Duodenal mucosa (tissue), 2 donors: ENCODE measurements around the gene CD274.
"Not testable (repeated sequence)": the region's sequence is repeated elsewhere in the genome, so short reads cannot be mapped to it uniquely, and the experiment has no call there.

Source experiments
- H3K27ac ChIP-seq: one replicate; pipeline ENCODE4 v1.7.0; 2013; ENCODE audit warnings: low read depth, low read length
- H3K27me3 ChIP-seq, 2 donors: one replicate each; pipeline ENCODE4 v1.7.0; 2013; ENCODE audit warnings: low read length in 2 of 2, control low read depth in 1 of 2; ENCODE audit not compliant: insufficient read depth in 2 of 2, control insufficient read depth in 1 of 2
- H3K36me3 ChIP-seq, 2 donors: one replicate each; pipeline ENCODE4 v1.7.0; 2013; ENCODE audit warnings: low read length in 2 of 2, control low read depth in 1 of 2; ENCODE audit not compliant: insufficient read depth in 2 of 2, control insufficient read depth in 1 of 2
- H3K4me1 ChIP-seq, 2 donors: one replicate each; pipeline ENCODE4 v1.7.0; 2013; ENCODE audit warnings: low read length in 2 of 2, control low read depth in 1 of 2; ENCODE audit not compliant: insufficient read depth in 2 of 2, control insufficient read depth in 1 of 2
- H3K4me3 ChIP-seq, 2 donors: one replicate each; pipeline ENCODE4 v1.7.0; 2013; ENCODE audit warnings: low read length in 2 of 2, low read depth in 1 of 2
- H3K9ac ChIP-seq, 2 donors: one replicate each; pipeline ENCODE4 v1.7.0; 2013; ENCODE audit warnings: low read length in 2 of 2, low read depth in 1 of 2
- H3K9me3 ChIP-seq, 2 donors: one replicate each; pipeline ENCODE4 v1.7.0; 2013; ENCODE audit warnings: low read length in 2 of 2, control low read depth in 1 of 2; ENCODE audit not compliant: control insufficient read depth in 1 of 2

The CD274 gene

DNA sequence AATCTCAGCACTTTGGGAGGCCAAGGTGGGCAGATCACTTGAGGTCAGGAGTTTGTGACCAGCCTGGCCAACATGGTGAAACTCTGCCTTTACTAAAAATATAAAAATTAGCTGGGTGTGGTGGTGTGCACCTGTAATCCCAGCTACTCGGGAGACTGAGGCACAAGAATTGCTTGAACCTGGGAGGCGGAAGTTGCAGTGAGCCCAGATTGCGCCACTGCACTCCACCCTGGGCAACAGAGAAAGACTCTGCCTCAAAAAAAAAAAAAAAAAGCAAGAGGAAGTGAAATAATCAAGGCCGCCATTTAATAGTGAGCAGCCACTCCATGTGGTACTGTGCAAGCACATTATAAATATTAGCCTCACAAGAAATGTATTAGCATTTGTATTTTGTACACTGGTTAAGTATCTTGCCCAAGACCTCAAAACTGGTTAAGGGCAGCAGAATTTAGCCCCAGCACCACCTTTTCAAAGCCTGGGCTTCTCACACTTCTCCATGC is 14.5 kb downstream of the CD274 start:
- H3K9me3 ChIP-seq, H3K4me3 ChIP-seq, H3K27me3 ChIP-seq, H3K4me1 ChIP-seq, H3K27ac ChIP-seq, H3K9ac ChIP-seq: not testable (repeated sequence)
- peaks cover 4 to 14% of the 10 kb centered on the region in 2 donors for H3K36me3 ChIP-seq

DNA sequence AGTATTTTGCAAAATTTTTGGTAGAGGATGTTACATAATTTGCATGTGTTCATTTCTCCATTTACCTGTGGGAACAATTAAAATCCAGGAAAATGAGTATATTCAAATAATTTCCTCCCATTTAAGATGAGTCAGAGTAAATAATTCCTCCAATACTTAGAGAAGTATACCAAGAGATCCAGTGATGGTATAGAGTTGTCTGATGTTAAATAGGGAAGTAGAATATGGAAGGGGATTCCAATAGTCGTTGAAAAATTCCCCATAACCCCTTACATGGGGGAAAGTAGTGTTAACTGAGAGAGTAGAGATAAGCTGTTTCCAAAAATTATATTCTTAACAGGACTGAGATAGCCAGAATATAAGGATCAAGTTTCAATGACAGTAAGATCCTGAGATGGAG is 15.7 kb downstream of the CD274 start:
- Histone ChIP-seq H3K36me3 (peaks cover 4 to 14% of the 10 kb centered on the region in 2 donors), H3K27ac (no peak overlapping the region)

DNA sequence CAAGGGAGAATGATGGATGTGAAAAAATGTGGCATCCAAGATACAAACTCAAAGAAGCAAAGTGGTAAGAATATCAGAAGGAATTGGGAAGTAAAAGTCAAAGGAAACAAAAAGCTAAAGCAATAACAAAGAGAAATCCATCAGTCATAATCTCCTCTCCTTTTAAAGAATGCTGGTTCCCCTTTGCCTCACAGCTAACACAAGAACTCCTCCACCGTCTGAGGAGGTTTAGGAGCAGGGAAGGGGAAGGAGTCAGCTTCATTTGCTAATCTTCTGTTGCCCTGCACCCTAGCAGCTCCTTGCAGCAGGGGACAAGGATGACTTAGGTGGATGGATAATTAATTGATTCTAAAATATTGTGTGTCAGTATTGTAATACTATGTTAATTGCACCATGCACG is 16.4 kb downstream of the CD274 start:
- Histone ChIP-seq H3K36me3 (peaks cover 4 to 14% of the 10 kb centered on the region in 2 donors), H3K9me3 (no peaks in the 10 kb centered on the region), H3K4me1 (no peaks in the 10 kb centered on the region), H3K4me3 (no peak overlapping the region), H3K27ac (no peak overlapping the region), H3K27me3 (no peaks in the 10 kb centered on the region), H3K9ac (no peak overlapping the region)

More for the DNA sequence above, 15.7 kb downstream of the CD274 start:
- no peaks in the 10 kb centered on the region for H3K9me3 ChIP-seq
- H3K4me3 ChIP-seq: no peak overlapping the region
- H3K27me3 ChIP-seq: no peaks in the 10 kb centered on the region
- H3K9ac ChIP-seq: no peak overlapping the region
- H3K4me1 ChIP-seq: no peaks in the 10 kb centered on the region

DNA sequence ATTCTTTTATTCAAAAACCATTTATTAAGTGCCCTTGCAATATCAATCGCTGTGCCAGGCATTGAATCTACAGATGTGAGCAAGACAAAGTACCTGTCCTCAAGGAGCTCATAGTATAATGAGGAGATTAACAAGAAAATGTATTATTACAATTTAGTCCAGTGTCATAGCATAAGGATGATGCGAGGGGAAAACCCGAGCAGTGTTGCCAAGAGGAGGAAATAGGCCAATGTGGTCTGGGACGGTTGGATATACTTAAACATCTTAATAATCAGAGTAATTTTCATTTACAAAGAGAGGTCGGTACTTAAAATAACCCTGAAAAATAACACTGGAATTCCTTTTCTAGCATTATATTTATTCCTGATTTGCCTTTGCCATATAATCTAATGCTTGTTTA is 18.5 kb downstream of the CD274 start:
- Histone ChIP-seq H3K27ac (no peak overlapping the region), H3K4me3 (no peak overlapping the region), H3K9me3 (no peaks in the 10 kb centered on the region), H3K9ac (no peak overlapping the region), H3K27me3 (no peaks in the 10 kb centered on the region), H3K4me1 (no peaks in the 10 kb centered on the region), H3K36me3 (peaks cover 0 to 14% of the 10 kb centered on the region in 2 donors)

DNA sequence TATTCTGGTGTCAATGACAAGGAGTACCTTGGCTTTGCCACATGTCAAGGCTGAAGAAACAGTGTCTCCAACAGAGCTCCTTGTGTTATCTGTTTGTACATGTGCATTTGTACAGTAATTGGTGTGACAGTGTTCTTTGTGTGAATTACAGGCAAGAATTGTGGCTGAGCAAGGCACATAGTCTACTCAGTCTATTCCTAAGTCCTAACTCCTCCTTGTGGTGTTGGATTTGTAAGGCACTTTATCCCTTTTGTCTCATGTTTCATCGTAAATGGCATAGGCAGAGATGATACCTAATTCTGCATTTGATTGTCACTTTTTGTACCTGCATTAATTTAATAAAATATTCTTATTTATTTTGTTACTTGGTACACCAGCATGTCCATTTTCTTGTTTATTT is 19.8 kb downstream of the CD274 start:
- Histone ChIP-seq H3K27me3 (no peaks in the 10 kb centered on the region), H3K36me3 (peaks cover 0 to 8% of the 10 kb centered on the region in 2 donors), H3K4me3 (no peak overlapping the region), H3K27ac (no peak overlapping the region), H3K9me3 (no peaks in the 10 kb centered on the region), H3K9ac (no peak overlapping the region), H3K4me1 (no peaks in the 10 kb centered on the region)

DNA sequence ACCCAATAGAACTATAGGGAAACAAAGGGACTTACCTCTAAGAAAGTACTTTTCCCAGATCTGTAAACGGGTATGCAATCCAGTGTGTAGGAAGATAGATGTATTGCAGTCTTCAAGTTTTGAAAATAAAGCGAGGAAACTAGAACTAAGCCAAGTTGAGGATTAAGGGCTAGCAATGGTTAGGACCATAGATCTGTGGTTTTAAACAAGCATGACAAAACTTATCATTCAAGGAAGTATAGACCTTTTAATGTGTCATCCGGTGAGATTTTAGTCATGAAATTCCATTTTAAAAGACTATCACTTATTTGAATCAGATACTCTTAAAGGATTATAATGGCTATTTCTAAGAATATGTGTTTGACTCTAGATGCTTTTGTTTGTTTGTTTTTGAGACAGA is 20.5 kb downstream of the CD274 start:
- H3K36me3 ChIP-seq: peaks cover 0 to 8% of the 10 kb centered on the region in 2 donors
- H3K27ac ChIP-seq: no peak overlapping the region
- H3K4me3 ChIP-seq: no peak overlapping the region
- no peaks in the 10 kb centered on the region for H3K4me1 ChIP-seq
- no peak overlapping the region for H3K9ac ChIP-seq
- H3K27me3 ChIP-seq: no peaks in the 10 kb centered on the region
- no peaks in the 10 kb centered on the region for H3K9me3 ChIP-seq

DNA sequence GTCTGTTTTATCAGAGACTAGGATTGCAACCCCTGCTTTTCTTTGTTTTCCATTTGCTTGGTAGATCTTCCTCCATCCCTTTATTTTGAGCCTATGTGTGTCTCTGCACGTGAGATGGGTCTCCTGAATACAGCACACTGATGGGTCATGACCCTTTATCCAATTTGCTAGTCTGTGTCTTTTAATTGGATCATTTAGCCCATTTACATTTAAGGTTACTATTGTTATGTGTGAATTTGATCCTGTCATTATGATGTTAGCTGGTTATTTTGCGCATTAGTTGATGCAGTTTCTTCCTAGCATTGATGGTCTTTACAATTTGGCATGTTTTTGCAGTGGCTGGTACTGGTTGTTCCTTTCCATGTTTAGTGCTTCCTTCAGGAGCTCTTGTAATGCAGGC is 25.3 kb downstream of the CD274 start:
- H3K9ac ChIP-seq, H3K36me3 ChIP-seq, H3K9me3 ChIP-seq, H3K27ac ChIP-seq, H3K4me1 ChIP-seq, H3K4me3 ChIP-seq, H3K27me3 ChIP-seq: not testable (repeated sequence)

DNA sequence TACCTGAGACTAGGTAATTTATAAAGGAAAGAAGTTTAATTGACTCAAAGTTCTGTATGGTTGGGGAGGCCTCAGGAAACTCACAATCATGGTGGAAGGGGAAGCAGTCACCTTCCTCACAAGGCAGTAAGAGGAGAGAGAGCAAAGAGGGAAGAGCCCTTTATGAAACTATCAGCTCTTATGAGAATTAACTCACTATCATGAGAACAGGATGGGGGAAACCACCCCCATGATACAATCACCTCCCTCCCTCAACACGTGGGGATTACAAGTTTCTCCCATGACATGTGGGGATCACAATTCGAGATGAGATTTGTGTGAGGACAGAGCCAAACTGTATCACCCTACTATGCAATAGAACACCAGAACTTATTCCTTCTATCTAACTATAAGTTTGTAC is 27.9 kb downstream of the CD274 start:
- no peaks in the 10 kb centered on the region for H3K27me3 ChIP-seq
- H3K9ac ChIP-seq: no peak overlapping the region
- no peak overlapping the region for H3K27ac ChIP-seq
- no peaks in the 10 kb centered on the region for H3K4me1 ChIP-seq
- no peaks in the 10 kb centered on the region for H3K36me3 ChIP-seq
- no peaks in the 10 kb centered on the region for H3K9me3 ChIP-seq
- no peak overlapping the region for H3K4me3 ChIP-seq

DNA sequence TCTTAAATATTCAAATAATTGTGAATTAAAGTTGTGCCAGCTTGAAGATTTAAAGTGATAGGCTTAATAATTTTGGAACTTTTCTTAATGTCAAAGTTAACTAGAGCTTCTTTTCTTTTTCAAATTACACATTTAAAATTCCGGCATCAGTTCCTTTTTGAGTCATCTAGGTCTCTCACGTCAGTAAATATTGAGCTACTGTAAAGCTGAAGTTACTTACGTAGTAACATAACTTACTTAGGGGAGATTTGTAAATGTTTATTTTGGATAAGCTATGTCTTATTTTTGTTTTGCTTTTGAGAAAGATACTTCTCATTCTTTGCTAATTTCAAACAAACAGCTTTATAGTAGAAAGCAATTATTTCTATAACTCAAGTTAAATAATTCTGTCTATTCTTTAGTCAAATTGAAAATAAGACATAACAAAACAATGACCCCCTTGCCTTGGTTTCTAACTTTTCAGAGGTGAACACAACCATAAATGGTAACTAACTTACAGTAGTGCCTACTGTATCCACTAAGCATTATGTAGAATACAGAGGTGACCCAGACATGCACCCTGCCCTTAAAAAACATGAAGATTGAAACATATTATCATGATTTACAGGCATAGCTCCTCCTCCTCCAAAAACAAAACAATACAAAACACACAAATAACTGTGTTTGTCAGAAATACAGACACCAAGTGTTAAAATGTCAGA is 29.8 kb downstream of the CD274 start:
- Histone ChIP-seq H3K27me3 (no peaks in the 10 kb centered on the region), H3K4me3 (no peak overlapping the region), H3K4me1 (no peaks in the 10 kb centered on the region), H3K36me3 (no peaks in the 10 kb centered on the region), H3K9ac (no peak overlapping the region), H3K27ac (no peak overlapping the region), H3K9me3 (no peaks in the 10 kb centered on the region)

DNA sequence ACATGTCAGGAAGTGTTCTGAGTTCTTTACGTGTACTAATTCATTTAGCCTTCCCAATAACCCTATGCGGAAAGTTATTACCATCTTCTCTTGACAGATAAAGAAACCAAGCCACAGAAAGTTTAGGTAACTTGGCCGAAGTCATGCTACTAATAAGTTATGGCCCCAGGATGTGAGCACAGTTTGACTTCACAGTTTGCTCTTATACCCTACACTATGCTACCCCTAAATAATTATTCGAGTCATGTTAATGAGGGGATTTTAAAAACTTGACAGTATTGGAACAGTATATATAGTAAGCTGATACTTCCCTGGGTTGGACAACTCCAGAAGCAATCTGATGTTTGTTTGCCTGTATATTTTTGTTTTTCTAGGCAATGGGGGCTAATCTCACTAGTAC is 30.6 kb downstream of the CD274 start:
- Histone ChIP-seq H3K4me1 (no peaks in the 10 kb centered on the region), H3K4me3 (no peak overlapping the region), H3K27me3 (no peaks in the 10 kb centered on the region), H3K27ac (no peak overlapping the region), H3K9ac (no peak overlapping the region), H3K36me3 (no peaks in the 10 kb centered on the region), H3K9me3 (no peaks in the 10 kb centered on the region)
